Measurements from ENCODE around the gene INTS2. TPM values are rescaled to one million over a fixed set of nuclear protein-coding genes. Genes with fewer than 3 reads are reported as not detected.
"Not testable (repeated sequence)": the region's sequence is repeated elsewhere in the genome, so short reads cannot be mapped to it uniquely, and the experiment has no call there.

Gene INTS2
- total RNA-seq, 1 experiment from 2014 or later = 9.4 TPM

DNA sequence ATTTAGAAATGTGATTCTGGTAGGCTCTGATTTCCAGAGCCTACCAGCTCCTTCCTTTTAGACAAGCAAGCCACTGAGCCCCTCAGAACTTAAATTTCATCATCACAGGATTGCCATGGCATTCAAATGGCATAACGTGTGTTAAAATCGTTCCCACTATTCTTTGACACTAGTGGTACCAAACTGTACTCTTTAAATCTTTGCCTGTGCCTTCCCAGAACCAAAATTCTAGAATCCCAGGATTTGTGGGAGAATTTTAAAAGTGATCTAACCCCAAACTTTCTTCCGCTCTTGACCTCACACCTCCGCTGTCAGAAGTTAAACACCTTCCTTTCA is 287 bp upstream of the INTS2 start:
- TF ChIP-seq CTCF (IDR thresholded peaks at IDR 0.05; ENCODE audit: unreplicated experiment) = no peak
- CTCF ChIA-PET = no interaction called here
- DNase-seq = no peak
- Mint-ChIP-seq H3K4me3 (ENCODE audit: low read depth, unreplicated experiment) (peak overlapping the region; percentile 91), H3K27ac (ENCODE audit: unreplicated experiment) (peak overlapping the region; percentile 90), H3K27me3 (ENCODE audit: unreplicated experiment) (no peaks in the 10 kb centered on the region), H3K4me1 (ENCODE audit: low read depth, unreplicated experiment) (peaks cover 9% of the 10 kb centered on the region), H3K36me3 (ENCODE audit: insufficient read depth, unreplicated experiment) (peaks cover 26% of the 10 kb centered on the region), H3K9me3 (ENCODE audit: low read depth, unreplicated experiment) (no peaks in the 10 kb centered on the region)
- intact Hi-C loops (cut with micrococcal nuclease; ENCODE audit: unreplicated experiment) = no loop called here
- no TSS peak for BruUV-seq (replicated peaks)

DNA sequence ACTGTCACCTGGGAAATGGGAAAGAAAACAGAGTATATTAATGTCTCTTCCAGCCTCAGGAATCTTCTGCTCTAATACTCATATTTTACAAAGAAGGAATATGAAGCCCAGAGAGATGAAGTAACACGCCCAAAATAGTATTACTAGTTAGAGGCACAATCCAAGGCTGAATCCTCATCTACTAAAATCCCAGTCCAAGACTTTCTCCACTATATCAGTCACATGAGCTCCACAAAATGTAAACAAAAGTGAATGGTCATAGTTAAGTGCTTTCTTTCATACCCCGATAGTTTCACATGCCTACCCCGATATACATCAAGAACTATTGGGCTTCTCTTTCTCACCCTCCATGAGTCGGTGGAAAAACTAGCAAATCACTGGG is 965 bp downstream of the INTS2 start:
- TF ChIP-seq CTCF (IDR thresholded peaks at IDR 0.05; ENCODE audit: unreplicated experiment) = no peak
- BruUV-seq (replicated peaks) = no TSS peak
- CTCF ChIA-PET = no interaction called here
- Mint-ChIP-seq H3K36me3 (ENCODE audit: insufficient read depth, unreplicated experiment) (peaks cover 26% of the 10 kb centered on the region), H3K9me3 (ENCODE audit: low read depth, unreplicated experiment) (no peaks in the 10 kb centered on the region), H3K4me1 (ENCODE audit: low read depth, unreplicated experiment) (peaks cover 9% of the 10 kb centered on the region), H3K27ac (ENCODE audit: unreplicated experiment) (peak overlapping the region; percentile 90), H3K4me3 (ENCODE audit: low read depth, unreplicated experiment) (peak overlapping the region; percentile 91), H3K27me3 (ENCODE audit: unreplicated experiment) (no peaks in the 10 kb centered on the region)
- DNase-seq = no peak
- intact Hi-C loops (cut with micrococcal nuclease; ENCODE audit: unreplicated experiment) = no loop called here

GRCh38 chr17:61915162-61915561 is 12.6 kb downstream of the INTS2 start:
- BruUV-seq (replicated peaks); H3K27ac Mint-ChIP-seq (ENCODE audit: unreplicated experiment): not testable (repeated sequence)

DNA sequence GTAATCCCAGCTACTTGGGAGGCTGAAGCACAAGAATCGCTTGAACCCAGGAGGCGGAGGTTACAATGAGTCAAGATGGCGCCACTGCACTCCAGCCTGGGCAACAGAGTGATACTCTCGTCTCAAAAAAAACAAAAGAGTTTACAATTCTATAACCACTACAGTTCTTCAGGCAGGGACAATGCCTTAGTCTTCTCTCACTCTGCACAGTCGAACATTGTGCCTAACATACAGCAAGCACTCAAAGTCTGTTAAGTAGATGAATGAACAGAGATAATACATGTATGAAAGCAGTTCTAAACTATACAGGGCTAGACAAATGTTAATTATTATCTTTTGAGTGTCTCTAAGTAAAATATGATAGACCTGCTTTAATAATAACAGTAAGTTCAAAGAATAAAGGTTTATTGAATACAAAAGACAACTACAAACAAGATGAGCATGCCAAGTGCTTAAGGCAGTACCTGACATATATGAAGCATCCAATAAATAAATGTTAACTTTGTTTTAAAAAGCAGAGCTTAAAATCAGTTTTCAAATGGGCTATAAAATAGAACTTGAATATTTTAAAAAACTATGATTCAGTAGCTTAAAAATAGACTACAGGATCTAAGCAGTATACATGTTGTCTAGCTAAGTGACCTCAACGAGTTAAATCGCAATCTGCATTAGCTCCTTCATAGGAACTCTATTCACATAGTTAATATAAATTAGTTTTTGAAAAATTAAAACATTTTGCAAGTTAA is 19.3 kb downstream of the INTS2 start:
- CTCF ChIA-PET = no interaction called here
- TF ChIP-seq CTCF (IDR thresholded peaks at IDR 0.05; ENCODE audit: unreplicated experiment) = no peak
- no peak overlapping the region for H3K4me3 Mint-ChIP-seq (ENCODE audit: low read depth, unreplicated experiment)
- no peaks in the 10 kb centered on the region for H3K9me3 Mint-ChIP-seq (ENCODE audit: low read depth, unreplicated experiment)
- no peaks in the 10 kb centered on the region for H3K27me3 Mint-ChIP-seq (ENCODE audit: unreplicated experiment)
- BruUV-seq (replicated peaks) = no TSS peak
- intact Hi-C loops (cut with micrococcal nuclease; ENCODE audit: unreplicated experiment) = no loop called here
- peaks cover 11% of the 10 kb centered on the region for H3K36me3 Mint-ChIP-seq (ENCODE audit: insufficient read depth, unreplicated experiment)
- no peak for DNase-seq
- no peaks in the 10 kb centered on the region for H3K4me1 Mint-ChIP-seq (ENCODE audit: low read depth, unreplicated experiment)
- no peak overlapping the region for H3K27ac Mint-ChIP-seq (ENCODE audit: unreplicated experiment)

More at GRCh38 chr17:61915162-61915561, 12.6 kb downstream of the INTS2 start:
- intact Hi-C loops (cut with micrococcal nuclease; ENCODE audit: unreplicated experiment); H3K36me3 Mint-ChIP-seq (ENCODE audit: insufficient read depth, unreplicated experiment); CTCF ChIA-PET; DNase-seq; H3K27me3 Mint-ChIP-seq (ENCODE audit: unreplicated experiment); H3K9me3 Mint-ChIP-seq (ENCODE audit: low read depth, unreplicated experiment); H3K4me3 Mint-ChIP-seq (ENCODE audit: low read depth, unreplicated experiment); H3K4me1 Mint-ChIP-seq (ENCODE audit: low read depth, unreplicated experiment): not testable (repeated sequence)

DNA sequence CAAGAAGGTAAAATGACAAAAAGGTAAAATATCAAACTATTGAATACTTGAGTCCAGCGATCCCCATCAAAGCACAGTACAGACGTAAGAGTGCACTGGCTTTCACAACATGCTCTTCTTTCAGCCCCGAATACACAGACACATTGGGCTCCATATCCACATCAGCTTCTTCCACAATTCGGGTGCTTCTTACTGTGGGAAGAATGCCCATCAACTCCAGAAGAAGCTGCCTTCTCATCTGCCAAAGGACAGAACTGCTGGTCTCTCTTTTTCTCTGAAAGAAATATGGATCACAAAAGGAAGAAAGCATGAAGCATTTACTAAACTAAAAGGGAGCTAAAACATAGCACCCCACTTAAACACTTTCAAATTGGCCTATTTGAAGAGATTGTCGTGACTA is 20.4 kb downstream of the INTS2 start:
- H3K27me3 Mint-ChIP-seq (ENCODE audit: unreplicated experiment) = no peaks in the 10 kb centered on the region
- CTCF ChIA-PET = interaction anchor here (0.6 kb wide), 1 partner anchor 1805 kb away, joined by 5 read pairs; no protein-coding TSS in a partner anchor
- no peaks in the 10 kb centered on the region for H3K4me1 Mint-ChIP-seq (ENCODE audit: low read depth, unreplicated experiment)
- no peak for TF ChIP-seq CTCF (IDR thresholded peaks at IDR 0.05; ENCODE audit: unreplicated experiment)
- H3K9me3 Mint-ChIP-seq (ENCODE audit: low read depth, unreplicated experiment) = no peaks in the 10 kb centered on the region
- peaks cover 10% of the 10 kb centered on the region for H3K36me3 Mint-ChIP-seq (ENCODE audit: insufficient read depth, unreplicated experiment)
- no peak overlapping the region for H3K27ac Mint-ChIP-seq (ENCODE audit: unreplicated experiment)
- no peak overlapping the region for H3K4me3 Mint-ChIP-seq (ENCODE audit: low read depth, unreplicated experiment)
- BruUV-seq (replicated peaks) = no TSS peak
- no peak for DNase-seq
- intact Hi-C loops (cut with micrococcal nuclease; ENCODE audit: unreplicated experiment) = no loop called here

All from Calu3 (cell line).